IMR-90 (cell line): ENCODE data around the gene NDST1. TPM values are rescaled to one million over a fixed set of nuclear protein-coding genes. Genes with fewer than 3 reads are reported as not detected.

Experiments
- ATAC-seq: fragments of 200-7000 bp; cut with Tn5 transposase; 2 replicates; pipeline ENCODE4 v1.9.1; 2020; ENCODE audit warnings: low read depth, mild to moderate bottlenecking, moderate library complexity
- BruUV-seq: library from RNA; stranded (reverse); fragments of 400-500 nt; replicated peaks from 2 replicates; lab custom pipeline; 2021; lab: Mats Ljungman, UMichigan
- CTCF ChIA-PET: fragments of 300-600 bp; formaldehyde crosslinking; extraction: SDS; loops from one replicate; lab custom pipeline; 2021; ENCODE audit warnings: antibody characterized with exemption; lab: Yijun Ruan, JAX
- POLR2A ChIA-PET: fragments of 300-600 bp; sonication (Branson Sonifier 250); formaldehyde crosslinking; loops from one replicate; lab custom pipeline; 2022; ENCODE audit warnings: antibody characterized with exemption; ENCODE audit not compliant: unreplicated experiment; lab: Charles Lee
- DNase-seq: peaks from one replicate; pipeline ENCODE4 v3.0.0; 2013
- H2AFZ ChIP-seq: replicated peaks from 2 replicates; pipeline ENCODE3; 2013; ENCODE audit warnings: low read length, mild to moderate bottlenecking; ENCODE audit not compliant: poor library complexity
- H2AK5ac ChIP-seq: 2 replicates; pipeline ENCODE4 v1.6.1; 2013; ENCODE audit warnings: low read depth, low read length, inconsistent platforms
- H2AK9ac ChIP-seq: replicated peaks from 2 replicates; pipeline ENCODE3; 2013; ENCODE audit warnings: mild to moderate bottlenecking, low read depth, low read length, moderate library complexity; ENCODE audit not compliant: poor library complexity
- H2BK120ac ChIP-seq: 2 replicates; pipeline ENCODE4 v1.6.1; 2013; ENCODE audit warnings: low read depth, low read length, inconsistent platforms
- H2BK15ac ChIP-seq: 3 replicates; pipeline ENCODE4 v1.6.1; 2013; ENCODE audit warnings: low read depth, low read length, inconsistent platforms
- H2BK20ac ChIP-seq: 2 replicates; pipeline ENCODE4 v1.6.1; 2013; ENCODE audit warnings: low read depth, mild to moderate bottlenecking, inconsistent platforms, low read length, moderate library complexity
- H2BK5ac ChIP-seq: 2 replicates; pipeline ENCODE4 v1.6.1; 2013; ENCODE audit warnings: mild to moderate bottlenecking, low read depth, low read length, inconsistent platforms; ENCODE audit not compliant: poor library complexity, severe bottlenecking
- H3K14ac ChIP-seq: replicated peaks from 2 replicates; pipeline ENCODE4 v1.6.1; 2013; ENCODE audit warnings: low read depth, low read length, inconsistent platforms
- H3K18ac ChIP-seq: 2 replicates; pipeline ENCODE4 v1.6.1; 2013; ENCODE audit warnings: low read depth, low read length, control low read depth
- H3K23ac ChIP-seq: 2 replicates; pipeline ENCODE4 v1.6.1; 2013; ENCODE audit warnings: low read depth, low read length, inconsistent platforms
- H3K27ac ChIP-seq: 2 replicates; pipeline ENCODE4 v1.5.1; 2013; ENCODE audit warnings: mild to moderate bottlenecking, control low read depth, low read length; ENCODE audit not compliant: insufficient read depth
- H3K27me3 ChIP-seq: 2 replicates; pipeline ENCODE4 v1.6.1; 2013; ENCODE audit warnings: low read length; ENCODE audit not compliant: control insufficient read depth, insufficient read depth
- H3K36me3 ChIP-seq: 2 replicates; pipeline ENCODE4 v1.6.1; 2013; ENCODE audit warnings: low read length, mixed read lengths; ENCODE audit not compliant: control insufficient read depth, insufficient read depth
- H3K4ac ChIP-seq: 2 replicates; pipeline ENCODE4 v1.6.1; 2013; ENCODE audit warnings: low read depth, low read length, inconsistent platforms
- H3K4me1 ChIP-seq: 2 replicates; pipeline ENCODE4 v1.6.1; 2013; ENCODE audit warnings: low read length, mixed read lengths; ENCODE audit not compliant: control insufficient read depth, insufficient read depth
- H3K4me2 ChIP-seq: 2 replicates; pipeline ENCODE4 v1.6.1; 2013; ENCODE audit warnings: low read depth, mild to moderate bottlenecking, control low read depth, low read length, moderate library complexity
- H3K4me3 ChIP-seq: 2 replicates; pipeline ENCODE4 v1.5.1; 2013; ENCODE audit warnings: low read depth, mild to moderate bottlenecking, control low read depth, low read length, moderate library complexity; ENCODE audit not compliant: insufficient read depth
- H3K56ac ChIP-seq: 2 replicates; pipeline ENCODE4 v1.6.1; 2013; ENCODE audit warnings: low read length, inconsistent platforms; ENCODE audit not compliant: insufficient read depth; ENCODE audit errors: extremely low read depth
- H3K79me1 ChIP-seq, 2 experiments: 2 replicates each; pipeline ENCODE4 v1.6.1; 2013; ENCODE audit warnings: low read length in 2 of 2, inconsistent platforms in 1 of 2, low read depth in 1 of 2
- H3K9ac ChIP-seq: 2 replicates; pipeline ENCODE4 v1.6.1; 2013; ENCODE audit warnings: low read depth, low read length, control low read depth
- H3K9me1 ChIP-seq: 2 replicates; pipeline ENCODE4 v1.6.1; 2013; ENCODE audit warnings: low read length, inconsistent platforms; ENCODE audit not compliant: insufficient read depth
- H3K9me3 ChIP-seq: 2 replicates; pipeline ENCODE4 v1.6.1; 2013; ENCODE audit warnings: low read length; ENCODE audit not compliant: control insufficient read depth, insufficient read depth
- H4K20me1 ChIP-seq: 2 replicates; pipeline ENCODE4 v1.6.1; 2013; ENCODE audit warnings: low read length, inconsistent platforms; ENCODE audit not compliant: insufficient read depth
- H4K5ac ChIP-seq: 2 replicates; pipeline ENCODE4 v1.6.1; 2013; ENCODE audit warnings: mild to moderate bottlenecking, low read depth, low read length, control low read depth
- H4K8ac ChIP-seq, 2 experiments: 2 replicates each; pipeline ENCODE4 v1.6.1; 2013; ENCODE audit warnings: low read depth in 2 of 2, low read length in 2 of 2, control low read depth in 1 of 2, inconsistent platforms in 1 of 2
- H4K91ac ChIP-seq: 2 replicates; pipeline ENCODE4 v1.6.1; 2013; ENCODE audit warnings: low read depth, low read length, inconsistent platforms; ENCODE audit not compliant: insufficient read depth
- BHLHE40 ChIP-seq: fragments of 150-350 bp; IDR thresholded peaks from 2 replicates; pipeline ENCODE4 v1.6.1; 2016; ENCODE audit warnings: mild to moderate bottlenecking, low read depth, low read length
- CEBPB ChIP-seq: IDR thresholded peaks from 2 replicates; pipeline ENCODE4 v1.6.1; 2012; ENCODE audit warnings: low read depth, low read length, improper control_type of control experiment
- CHD1 ChIP-seq: IDR thresholded peaks from 2 replicates; pipeline ENCODE4 v1.6.1; 2012; ENCODE audit warnings: low read depth, low read length, improper control_type of control experiment
- FOS ChIP-seq: fragments of 150-350 bp; IDR thresholded peaks from 2 replicates; pipeline ENCODE4 v1.6.1; 2016; ENCODE audit warnings: low read depth, low read length
- MAFK ChIP-seq: IDR thresholded peaks from 2 replicates; pipeline ENCODE4 v1.6.1; 2012; ENCODE audit warnings: low read depth, low read length, improper control_type of control experiment
- MAZ ChIP-seq: IDR thresholded peaks from 2 replicates; pipeline ENCODE4 v1.6.1; 2012; ENCODE audit warnings: low read depth, mild to moderate bottlenecking, low read length, improper control_type of control experiment, moderate library complexity, borderline replicate concordance
- NFE2L2 ChIP-seq: fragments of 150-350 bp; IDR thresholded peaks from 2 replicates; pipeline ENCODE4 v1.6.1; 2016; ENCODE audit warnings: low read depth, mild to moderate bottlenecking, low read length
- POLR2A ChIP-seq: IDR thresholded peaks from 2 replicates; pipeline ENCODE4 v1.6.1; 2012; ENCODE audit warnings: mild to moderate bottlenecking, low read depth, low read length
- RAD21 ChIP-seq: IDR thresholded peaks from 2 replicates; pipeline ENCODE4 v1.6.1; 2012; ENCODE audit warnings: low read length, improper control_type of control experiment
- RCOR1 ChIP-seq: IDR thresholded peaks from 2 replicates; pipeline ENCODE4 v1.6.1; 2012; ENCODE audit warnings: mild to moderate bottlenecking, low read length, improper control_type of control experiment; ENCODE audit not compliant: insufficient replicate concordance
- RFX5 ChIP-seq: IDR thresholded peaks from 2 replicates; pipeline ENCODE4 v1.8.0; 2012; ENCODE audit warnings: low read depth, mild to moderate bottlenecking, low read length, moderate library complexity
- SMC3 ChIP-seq: fragments of 150-350 bp; IDR thresholded peaks from 2 replicates; pipeline ENCODE4 v1.6.1; 2016; ENCODE audit warnings: low read depth, mild to moderate bottlenecking, antibody characterized with exemption, low read length, moderate library complexity
- USF2 ChIP-seq: fragments of 150-350 bp; IDR thresholded peaks from 2 replicates; pipeline ENCODE4 v1.6.1; 2017; ENCODE audit warnings: mild to moderate bottlenecking, antibody characterized with exemption, low read length, low read depth
- WGBS, 2 experiments: methylation state at CpG; one replicate each; pipeline versions ENCODE4 v1.1.5 to v1.1.7; 2013; ENCODE audit warnings: missing lambda C conversion rate in 2 of 2; ENCODE audit not compliant: insufficient read length in 1 of 2; ENCODE audit errors: extremely low coverage in 2 of 2; 5-methylcytosine and 5-hydroxymethylcytosine counted together
- dilution Hi-C: fragments of 300-500 bp; cut with HindIII; formaldehyde crosslinking; loops from one replicate; pipeline ENCODE4 v1.14.3; 2018; ENCODE audit warnings: low sequenced_read_pairs; ENCODE audit not compliant: unreplicated experiment
- in situ Hi-C: fragments of 300-500 bp; cut with MboI; formaldehyde crosslinking; loops from 3 replicates; pipeline ENCODE4 v1.14.3; 2019; ENCODE audit warnings: low sequenced_read_pairs, inconsistent platforms, mixed read lengths
- intact Hi-C: fragments of 100-400 bp; cut with micrococcal nuclease; formaldehyde crosslinking; loops from 2 replicates; pipeline ENCODE4 v1.10.0; 2022
- polyA plus RNA-seq, 3 experiments: library from polyadenylated mRNA; depleted of rRNA; stranded (reverse); fragments of >200 nt; gene quantifications; 2 replicates each; pipeline ENCODE4 v1.2.3, GENCODE V29; 2012; ENCODE audit warnings: low replicate concordance in 1 of 3
- total RNA-seq: library from RNA; depleted of rRNA; stranded (reverse); fragments of >200 nt; gene quantifications from 2 replicates; pipeline ENCODE4 v1.2.3, GENCODE V29; 2012

Gene NDST1
- total and polyA plus RNA-seq, 2 of the 4 experiments (the other 2 are of a cell fraction): 30.5 to 80.4 TPM

- no peak overlapping the region for H2AK9ac ChIP-seq
- peaks cover 63% of the 10 kb centered on the region for H3K36me3 ChIP-seq
- intact Hi-C loops (no loop called here), dilution Hi-C loops (no loop called here), in situ Hi-C loops (no loop called here)
- H2BK5ac ChIP-seq: no peak overlapping the region
- no peak overlapping the region for H2BK20ac ChIP-seq
- no peak overlapping the region for H4K8ac ChIP-seq
- DNase-seq (no peak), ATAC-seq (no peak)
- H2AFZ ChIP-seq: no peak overlapping the region
- no peak for TF ChIP-seq POLR2A
- no peak for TF ChIP-seq CEBPB
- TF ChIP-seq FOS: no peak
- no peak for TF ChIP-seq USF2
- no peak for TF ChIP-seq RCOR1
- no peak for TF ChIP-seq BHLHE40
- no peak for TF ChIP-seq NFE2L2
- TF ChIP-seq SMC3: no peak
- no peak for TF ChIP-seq CHD1
- no peak for TF ChIP-seq MAZ
- TF ChIP-seq RAD21: no peak
- no peak for TF ChIP-seq MAFK
- TF ChIP-seq RFX5: no peak
- no peak overlapping the region for H3K4ac ChIP-seq
- H3K27me3 ChIP-seq: no peaks in the 10 kb centered on the region
- BruUV-seq: no TSS peak
- H4K5ac ChIP-seq: no peak overlapping the region
- H3K18ac ChIP-seq: no peak overlapping the region
- no peak overlapping the region for H2BK120ac ChIP-seq
- no peaks in the 10 kb centered on the region for H3K9me3 ChIP-seq
- POLR2A ChIA-PET: interaction anchor here (0.7 kb wide), 1 partner anchor 342 kb away, joined by 3 read pairs; no protein-coding TSS in a partner anchor
- no peak overlapping the region for H4K91ac ChIP-seq
- peaks cover 20% of the 10 kb centered on the region for H3K9me1 ChIP-seq
- H3K23ac ChIP-seq: no peak overlapping the region
- CTCF ChIA-PET: interaction anchor here (0.6 kb wide), 1 partner anchor 322 kb away, joined by 3 read pairs; no protein-coding TSS in a partner anchor
- H3K4me2 ChIP-seq: no peak overlapping the region
- H3K4me1 ChIP-seq: peaks cover 8% of the 10 kb centered on the region
- 96% methylated on average over 6 of the region's 9 CpGs; no CpG with 5 or more reads in 1 of the 2 experiments for WGBS, 2 experiments
- H3K14ac ChIP-seq: no peak overlapping the region
- H4K20me1 ChIP-seq: peaks cover 31% of the 10 kb centered on the region
- H3K79me1 ChIP-seq: peaks cover 56 to 87% of the 10 kb centered on the region in 2 experiments
- H3K4me3 ChIP-seq: no peak overlapping the region
- no peak overlapping the region for H2BK15ac ChIP-seq
- no peak overlapping the region for H3K56ac ChIP-seq
- no peak overlapping the region for H3K9ac ChIP-seq
- no peak overlapping the region for H3K27ac ChIP-seq
- H2AK5ac ChIP-seq: no peak overlapping the region
Observed at GRCh38 chr5:150534811-150535210, 26.9 kb downstream of the NDST1 start.
